SK-N-SH (cell line): ENCODE results near the gene CCDC69. TPM values are rescaled to one million over a fixed set of nuclear protein-coding genes. Genes with fewer than 3 reads are reported as not detected.

Source experiments
- CTCF ChIA-PET: fragments of 300-600, 350-600 bp; formaldehyde crosslinking; extraction: SDS; loops from one replicate; lab custom pipeline; 2021; lab: Yijun Ruan, JAX
- POLR2A ChIA-PET: fragments of 350-600 bp; sonication (Branson Sonifier 250); formaldehyde crosslinking; extraction: SDS; loops from one replicate; lab custom pipeline; 2020; ENCODE audit warnings: antibody characterized with exemption, inconsistent platforms; lab: Yijun Ruan, JAX
- DNase-seq: peaks from one replicate; pipeline ENCODE4 v3.0.0; 2012
- H2AFZ ChIP-seq: fragments of 200-600 bp; sonication (generic); 2 replicates; pipeline ENCODE4 v1.8.1; 2016; ENCODE audit warnings: antibody characterized with exemption, mild to moderate bottlenecking, low read depth
- H3F3A ChIP-seq: fragments of 200-600 bp; sonication (generic); replicated peaks from 2 replicates; pipeline ENCODE3; 2016; ENCODE audit warnings: antibody characterized with exemption, mild to moderate bottlenecking; ENCODE audit not compliant: insufficient read depth
- H3K27ac ChIP-seq, 2 experiments: fragments of 200-500 bp in 1 of 2; fragments of 200-600 bp in 1 of 2; sonication (Bioruptor generic) in 1 of 2; sonication (generic), shearing (Covaris generic) in 1 of 2; 2 replicates each; pipeline versions ENCODE4 v1.5.1 to v1.6.1; 2014 to 2016; ENCODE audit warnings: low read depth in 2 of 2, inconsistent platforms in 1 of 2, low read length in 1 of 2, mild to moderate bottlenecking in 1 of 2, mixed read lengths in 1 of 2
- H3K27me3 ChIP-seq: fragments of 200-600 bp; sonication (generic), shearing (Covaris generic); 2 replicates; pipeline ENCODE4 v1.6.1; 2016; ENCODE audit warnings: mixed run types; ENCODE audit not compliant: insufficient read depth
- H3K36me3 ChIP-seq, 2 experiments: fragments of 200-500 bp in 1 of 2; fragments of 200-600 bp in 1 of 2; sonication (Bioruptor generic) in 1 of 2; sonication (generic) in 1 of 2; replicated peaks in 1 of 2; 2 replicates each; pipeline versions ENCODE3 to v1.5.1; 2014 to 2016; ENCODE audit warnings: low read length in 1 of 2, mild to moderate bottlenecking in 1 of 2; ENCODE audit not compliant: insufficient read depth in 2 of 2, control insufficient read depth in 1 of 2
- H3K4me1 ChIP-seq, 2 experiments: fragments of 200-500 bp in 1 of 2; fragments of 200-600 bp in 1 of 2; sonication (Bioruptor generic) in 1 of 2; sonication (generic), shearing (Covaris generic) in 1 of 2; 2 replicates each; pipeline versions ENCODE4 v1.5.1 to v1.6.1; 2014 to 2016; ENCODE audit warnings: low read depth in 1 of 2, low read length in 1 of 2, mixed run types in 1 of 2; ENCODE audit not compliant: insufficient read depth in 2 of 2, control insufficient read depth in 1 of 2
- H3K4me2 ChIP-seq: fragments of 200-600 bp; sonication (generic), shearing (Covaris generic); 2 replicates; pipeline ENCODE4 v1.6.1; 2017; ENCODE audit warnings: mixed run types
- H3K4me3 ChIP-seq, 2 experiments: fragments of 200-500 bp in 1 of 2; fragments of 200-600 bp in 1 of 2; sonication (Bioruptor generic) in 1 of 2; sonication (generic), shearing (Covaris generic) in 1 of 2; 2 replicates each; pipeline versions ENCODE4 v1.5.1 to v1.8.1; 2014 to 2016; ENCODE audit warnings: low read depth in 2 of 2, inconsistent platforms in 1 of 2, low read length in 1 of 2, mild to moderate bottlenecking in 1 of 2, mixed read lengths in 1 of 2, moderate library complexity in 1 of 2
- H3K79me2 ChIP-seq: fragments of 200-600 bp; sonication (generic); 2 replicates; pipeline ENCODE4 v1.8.1; 2017; ENCODE audit warnings: mild to moderate bottlenecking; ENCODE audit not compliant: insufficient read depth
- H3K9ac ChIP-seq: fragments of 200-600 bp; sonication (generic); 2 replicates; pipeline ENCODE4 v1.6.1; 2017; ENCODE audit warnings: mixed run types
- H3K9me2 ChIP-seq: fragments of 200-600 bp; sonication (generic); 2 replicates; pipeline ENCODE4 v1.6.1; 2017; ENCODE audit warnings: mixed run types
- H3K9me3 ChIP-seq: fragments of 200-600 bp; sonication (generic); 2 replicates; pipeline ENCODE4 v1.6.1; 2017; ENCODE audit warnings: mixed run types, mild to moderate bottlenecking, moderate library complexity
- H4K20me1 ChIP-seq: fragments of 200-600 bp; sonication (generic); 2 replicates; pipeline ENCODE4 v1.6.1; 2017; ENCODE audit warnings: mild to moderate bottlenecking, mixed run types; ENCODE audit not compliant: insufficient read depth
- ELF1 ChIP-seq: IDR thresholded peaks from 2 replicates; pipeline ENCODE4 v1.4.0; 2012
- FOXJ3 ChIP-seq: sonication (generic); formaldehyde crosslinking; IDR thresholded peaks from 2 replicates; pipeline ENCODE4 v1.5.1; 2020; ENCODE audit warnings: mild to moderate bottlenecking, missing genetic modification reagents
- GABPA ChIP-seq: IDR thresholded peaks from 2 replicates; pipeline ENCODE4 v1.4.0; 2012; ENCODE audit warnings: low read depth, mild to moderate bottlenecking
- NFIC ChIP-seq: IDR thresholded peaks from 2 replicates; pipeline ENCODE4 v1.4.0; 2012; ENCODE audit warnings: borderline replicate concordance
- RAD21 ChIP-seq: IDR thresholded peaks from 2 replicates; pipeline ENCODE4 v1.6.1; 2012; ENCODE audit warnings: mild to moderate bottlenecking, low read length
- SMC3 ChIP-seq: IDR thresholded peaks from 2 replicates; pipeline ENCODE4 v1.6.1; 2012; ENCODE audit warnings: low read depth, low read length, improper control_type of control experiment
- TCF12 ChIP-seq: IDR thresholded peaks from 2 replicates; pipeline ENCODE4 v1.4.0; 2012
- YY1 ChIP-seq: IDR thresholded peaks from 2 replicates; pipeline ENCODE4 v1.4.0; 2012; ENCODE audit warnings: low read depth, mild to moderate bottlenecking
- WGBS: methylation state at CpG from one replicate; pipeline ENCODE4 v1.1.6; 2017; ENCODE audit warnings: low lambda C conversion rate; 5-methylcytosine and 5-hydroxymethylcytosine counted together
- polyA plus RNA-seq, 3 experiments: library from polyadenylated mRNA; depleted of rRNA; stranded (reverse); fragments of >200 nt; gene quantifications; 2 replicates each; pipeline ENCODE4 v1.2.3, GENCODE V29; 2012
- TF ChIP-seq, protein P1 (sequence below): fragments of 200-600 bp; sonication (generic); IDR thresholded peaks from 2 replicates; pipeline ENCODE4 v1.6.1; 2017; ENCODE audit warnings: antibody characterized with exemption, mild to moderate bottlenecking, moderate library complexity
- TF ChIP-seq, protein P2 (sequence below): IDR thresholded peaks from 2 replicates; pipeline ENCODE4 v1.6.1; 2012; ENCODE audit warnings: mild to moderate bottlenecking, low read depth, low read length, moderate library complexity
- TF ChIP-seq, protein P3 (sequence below): IDR thresholded peaks from 2 replicates; pipeline ENCODE4; 2012

Gene CCDC69
- polyA plus RNA-seq, 1 of the 3 experiments (the other 2 are of a cell fraction), result 0.38 TPM

DNA sequence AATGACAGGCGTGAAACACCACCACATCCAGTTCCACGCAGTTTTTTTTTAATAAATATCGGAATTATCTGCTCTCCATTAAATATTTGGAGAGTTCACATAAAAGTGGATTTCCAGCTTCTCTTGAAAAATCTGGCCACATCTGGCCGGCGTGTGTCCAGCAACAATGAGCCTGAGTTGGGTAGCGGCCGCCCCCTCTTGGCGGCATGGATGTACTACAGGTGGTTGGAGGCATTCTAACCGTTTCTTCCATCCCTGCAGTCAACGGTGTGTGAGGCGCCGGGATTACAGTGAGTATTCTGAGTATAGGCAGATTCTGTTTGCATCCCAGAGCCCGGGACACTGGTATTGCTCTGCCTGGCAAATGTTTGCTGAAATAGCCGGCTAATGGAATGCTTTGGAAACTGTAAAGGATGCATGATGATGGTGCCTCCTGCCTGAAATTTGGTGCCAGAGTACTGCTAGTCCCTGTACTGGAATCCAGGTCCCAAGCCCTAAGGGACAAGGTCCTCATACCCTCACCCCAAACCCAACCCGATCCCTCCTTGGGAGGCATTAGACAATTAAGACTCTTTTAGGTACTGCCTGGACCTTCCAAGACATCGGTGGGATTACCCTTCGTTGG is 15.5 kb upstream of the CCDC69 start:
- TF ChIP-seq SMC3 (peak; percentile 43; the same call in 1 of the 2 replicates), RAD21 (peak; percentile 76), TCF12 (0 out of 2 replicates have a peak, but pooled peaks have one; percentile 21), GABPA (no peak), FOXJ3 (no peak), NFIC (no peak), YY1 (no peak), ELF1 (no peak)
- TF ChIP-seq, protein P1, sequence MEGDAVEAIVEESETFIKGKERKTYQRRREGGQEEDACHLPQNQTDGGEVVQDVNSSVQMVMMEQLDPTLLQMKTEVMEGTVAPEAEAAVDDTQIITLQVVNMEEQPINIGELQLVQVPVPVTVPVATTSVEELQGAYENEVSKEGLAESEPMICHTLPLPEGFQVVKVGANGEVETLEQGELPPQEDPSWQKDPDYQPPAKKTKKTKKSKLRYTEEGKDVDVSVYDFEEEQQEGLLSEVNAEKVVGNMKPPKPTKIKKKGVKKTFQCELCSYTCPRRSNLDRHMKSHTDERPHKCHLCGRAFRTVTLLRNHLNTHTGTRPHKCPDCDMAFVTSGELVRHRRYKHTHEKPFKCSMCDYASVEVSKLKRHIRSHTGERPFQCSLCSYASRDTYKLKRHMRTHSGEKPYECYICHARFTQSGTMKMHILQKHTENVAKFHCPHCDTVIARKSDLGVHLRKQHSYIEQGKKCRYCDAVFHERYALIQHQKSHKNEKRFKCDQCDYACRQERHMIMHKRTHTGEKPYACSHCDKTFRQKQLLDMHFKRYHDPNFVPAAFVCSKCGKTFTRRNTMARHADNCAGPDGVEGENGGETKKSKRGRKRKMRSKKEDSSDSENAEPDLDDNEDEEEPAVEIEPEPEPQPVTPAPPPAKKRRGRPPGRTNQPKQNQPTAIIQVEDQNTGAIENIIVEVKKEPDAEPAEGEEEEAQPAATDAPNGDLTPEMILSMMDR, result peak; percentile 77
- TF ChIP-seq, protein P2, sequence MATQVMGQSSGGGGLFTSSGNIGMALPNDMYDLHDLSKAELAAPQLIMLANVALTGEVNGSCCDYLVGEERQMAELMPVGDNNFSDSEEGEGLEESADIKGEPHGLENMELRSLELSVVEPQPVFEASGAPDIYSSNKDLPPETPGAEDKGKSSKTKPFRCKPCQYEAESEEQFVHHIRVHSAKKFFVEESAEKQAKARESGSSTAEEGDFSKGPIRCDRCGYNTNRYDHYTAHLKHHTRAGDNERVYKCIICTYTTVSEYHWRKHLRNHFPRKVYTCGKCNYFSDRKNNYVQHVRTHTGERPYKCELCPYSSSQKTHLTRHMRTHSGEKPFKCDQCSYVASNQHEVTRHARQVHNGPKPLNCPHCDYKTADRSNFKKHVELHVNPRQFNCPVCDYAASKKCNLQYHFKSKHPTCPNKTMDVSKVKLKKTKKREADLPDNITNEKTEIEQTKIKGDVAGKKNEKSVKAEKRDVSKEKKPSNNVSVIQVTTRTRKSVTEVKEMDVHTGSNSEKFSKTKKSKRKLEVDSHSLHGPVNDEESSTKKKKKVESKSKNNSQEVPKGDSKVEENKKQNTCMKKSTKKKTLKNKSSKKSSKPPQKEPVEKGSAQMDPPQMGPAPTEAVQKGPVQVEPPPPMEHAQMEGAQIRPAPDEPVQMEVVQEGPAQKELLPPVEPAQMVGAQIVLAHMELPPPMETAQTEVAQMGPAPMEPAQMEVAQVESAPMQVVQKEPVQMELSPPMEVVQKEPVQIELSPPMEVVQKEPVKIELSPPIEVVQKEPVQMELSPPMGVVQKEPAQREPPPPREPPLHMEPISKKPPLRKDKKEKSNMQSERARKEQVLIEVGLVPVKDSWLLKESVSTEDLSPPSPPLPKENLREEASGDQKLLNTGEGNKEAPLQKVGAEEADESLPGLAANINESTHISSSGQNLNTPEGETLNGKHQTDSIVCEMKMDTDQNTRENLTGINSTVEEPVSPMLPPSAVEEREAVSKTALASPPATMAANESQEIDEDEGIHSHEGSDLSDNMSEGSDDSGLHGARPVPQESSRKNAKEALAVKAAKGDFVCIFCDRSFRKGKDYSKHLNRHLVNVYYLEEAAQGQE, result no peak
- TF ChIP-seq, protein P3, sequence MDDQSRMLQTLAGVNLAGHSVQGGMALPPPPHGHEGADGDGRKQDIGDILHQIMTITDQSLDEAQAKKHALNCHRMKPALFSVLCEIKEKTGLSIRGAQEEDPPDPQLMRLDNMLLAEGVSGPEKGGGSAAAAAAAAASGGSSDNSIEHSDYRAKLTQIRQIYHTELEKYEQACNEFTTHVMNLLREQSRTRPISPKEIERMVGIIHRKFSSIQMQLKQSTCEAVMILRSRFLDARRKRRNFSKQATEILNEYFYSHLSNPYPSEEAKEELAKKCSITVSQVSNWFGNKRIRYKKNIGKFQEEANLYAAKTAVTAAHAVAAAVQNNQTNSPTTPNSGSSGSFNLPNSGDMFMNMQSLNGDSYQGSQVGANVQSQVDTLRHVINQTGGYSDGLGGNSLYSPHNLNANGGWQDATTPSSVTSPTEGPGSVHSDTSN, result no peak
- WGBS, result 28% methylated on average over 15 of the region's 17 CpGs
- Histone ChIP-seq H3K4me1 (no peaks in the 10 kb centered on the region), H3K27ac (no peak overlapping the region), H2AFZ (no peak overlapping the region), H3K4me3 (peak overlapping the region in 1 of 2 experiments; percentile 11; a peak in 1 of 4 replicates), H3F3A (peaks cover 2% of the 10 kb centered on the region), H3K9me2 (no peaks in the 10 kb centered on the region), H3K27me3 (no peaks in the 10 kb centered on the region), H3K9ac (no peak overlapping the region), H3K36me3 (no peaks in the 10 kb centered on the region), H3K79me2 (no peaks in the 10 kb centered on the region), H3K9me3 (no peaks in the 10 kb centered on the region), H3K4me2 (no peak overlapping the region), H4K20me1 (no peaks in the 10 kb centered on the region)
- peak; percentile 85 for DNase-seq
- POLR2A ChIA-PET, result no interaction called here
- CTCF ChIA-PET, result interaction anchor here (0.6 to 4.1 kb wide), 32 partner anchors 9 to 532 kb away, joined by 3 to 32 read pairs (median 5); partner anchors contain the start of genes CCDC69 and G3BP1
